DLD1 (cell line): ENCODE data around the gene CNIH3.
"Not testable (repeated sequence)": the region's sequence is repeated elsewhere in the genome, so short reads cannot be mapped to it uniquely, and the experiment has no call there.

Source experiments
- in situ Hi-C: cut with HindIII; loops from 2 replicates; pipeline ENCODE4 v1.10.0; 2017; ENCODE audit warnings: low sequenced_read_pairs

The CNIH3 gene

GRCh38 chr1:224679606-224680005, 63.5 kb downstream of the CNIH3 start:
- in situ Hi-C loops, result no loop called here

GRCh38 chr1:224681816-224682215, 65.7 kb downstream of the CNIH3 start:
- in situ Hi-C loops, result no loop called here

- in situ Hi-C loops, result no loop called here
These were observed 67.8 kb downstream of the CNIH3 start for GRCh38 chr1:224683936-224684335.

GRCh38 chr1:224684979-224685425, 68.9 kb downstream of the CNIH3 start:
- in situ Hi-C loops, result no loop called here

- in situ Hi-C loops, result not testable (repeated sequence)
These were observed 70.0 kb downstream of the CNIH3 start for GRCh38 chr1:224686140-224686539.

GRCh38 chr1:224687465-224687864, 71.3 kb downstream of the CNIH3 start:
- in situ Hi-C loops, result no loop called here

GRCh38 chr1:224689374-224689773, 73.3 kb downstream of the CNIH3 start:
- in situ Hi-C loops, result no loop called here

GRCh38 chr1:224690576-224690975, 74.5 kb downstream of the CNIH3 start:
- in situ Hi-C loops, result no loop called here

GRCh38 chr1:224691148-224691925, 75.2 kb downstream of the CNIH3 start:
- in situ Hi-C loops, result no loop called here

GRCh38 chr1:224694969-224695368, 78.9 kb downstream of the CNIH3 start:
- in situ Hi-C loops, result no loop called here

- in situ Hi-C loops, result no loop called here
These were observed 79.9 kb downstream of the CNIH3 start for GRCh38 chr1:224696021-224696420.

- in situ Hi-C loops, result no loop called here
These were observed 81.0 kb downstream of the CNIH3 start for GRCh38 chr1:224696891-224697765.

GRCh38 chr1:224698015-224698451, 81.9 kb downstream of the CNIH3 start:
- in situ Hi-C loops, result no loop called here

GRCh38 chr1:224700918-224701531, 84.9 kb downstream of the CNIH3 start:
- in situ Hi-C loops, result no loop called here

GRCh38 chr1:224703702-224704101, 87.6 kb downstream of the CNIH3 start:
- in situ Hi-C loops, result no loop called here

GRCh38 chr1:224704107-224704735, 88.1 kb downstream of the CNIH3 start:
- in situ Hi-C loops, result no loop called here

GRCh38 chr1:224705578-224705977, 89.5 kb downstream of the CNIH3 start:
- in situ Hi-C loops, result no loop called here

- in situ Hi-C loops, result no loop called here
These were observed 92.0 kb downstream of the CNIH3 start for GRCh38 chr1:224707843-224708725.

- in situ Hi-C loops, result no loop called here
These were observed 94.1 kb downstream of the CNIH3 start for GRCh38 chr1:224710196-224710595.

GRCh38 chr1:224711231-224711756, 95.2 kb downstream of the CNIH3 start:
- in situ Hi-C loops, result not testable (repeated sequence)
